NCI-H345 treated with DMSO at 0.1 percent for 48 hours (cell line): ENCODE results near the gene CDKN2B-AS1.

Experiments
- DNase-seq: peaks from one replicate; lab custom pipeline; 2025; ENCODE audit not compliant: unreplicated experiment; lab: John Stamatoyannopoulos, UW

The CDKN2B-AS1 gene

GRCh38 chr9:22084336-22085035 lies 89.9 kb downstream of the CDKN2B-AS1 start:
- no peak for DNase-seq

GRCh38 chr9:22088053-22088716 lies 93.6 kb downstream of the CDKN2B-AS1 start:
- no peak for DNase-seq

GRCh38 chr9:22088717-22089061 lies 94.1 kb downstream of the CDKN2B-AS1 start:
- no peak for DNase-seq

GRCh38 chr9:22097707-22098106 lies 103.1 kb downstream of the CDKN2B-AS1 start:
- DNase-seq, result no peak

- no peak for DNase-seq
Measured at GRCh38 chr9:22098643-22099332, 104.2 kb downstream of the CDKN2B-AS1 start.

GRCh38 chr9:22100626-22101025 lies 106.0 kb downstream of the CDKN2B-AS1 start:
- DNase-seq, result no peak

GRCh38 chr9:22102146-22103053 lies 107.8 kb downstream of the CDKN2B-AS1 start:
- DNase-seq, result no peak

- no peak for DNase-seq
Measured at GRCh38 chr9:22103685-22104575, 109.3 kb downstream of the CDKN2B-AS1 start.

- DNase-seq, result no peak
Measured at GRCh38 chr9:22105005-22105722, 110.6 kb downstream of the CDKN2B-AS1 start.

GRCh38 chr9:22107202-22108045 lies 112.8 kb downstream of the CDKN2B-AS1 start:
- DNase-seq, result no peak

- DNase-seq, result no peak
Measured at GRCh38 chr9:22108581-22109370, 114.2 kb downstream of the CDKN2B-AS1 start.

GRCh38 chr9:22111176-22111953 lies 116.8 kb downstream of the CDKN2B-AS1 start:
- DNase-seq, result no peak

GRCh38 chr9:22111954-22112247 lies 117.3 kb downstream of the CDKN2B-AS1 start:
- no peak for DNase-seq

- DNase-seq, result no peak
Measured at GRCh38 chr9:22112870-22113821, 118.6 kb downstream of the CDKN2B-AS1 start.

- DNase-seq, result no peak
Measured at GRCh38 chr9:22114956-22115355, 120.4 kb downstream of the CDKN2B-AS1 start.

GRCh38 chr9:22116758-22117157 lies 122.2 kb downstream of the CDKN2B-AS1 start:
- no peak for DNase-seq
